LHCN-M2 (cell line): ENCODE data around the gene LSM12. TPM values are rescaled to one million over a fixed set of nuclear protein-coding genes. Genes with fewer than 3 reads are reported as not detected.

Experiments
- DNase-seq: peaks from one replicate; pipeline ENCODE4 v3.0.0-alpha.2; 2012; ENCODE audit warnings: low read depth
- total RNA-seq: library from RNA; depleted of rRNA; stranded (reverse); fragments of >200 nt; gene quantifications from 2 replicates; pipeline ENCODE4 v1.2.3, GENCODE V29; 2014

The LSM12 gene
- total RNA-seq, 1 experiment from 2014 or later = 47.0 TPM

DNA sequence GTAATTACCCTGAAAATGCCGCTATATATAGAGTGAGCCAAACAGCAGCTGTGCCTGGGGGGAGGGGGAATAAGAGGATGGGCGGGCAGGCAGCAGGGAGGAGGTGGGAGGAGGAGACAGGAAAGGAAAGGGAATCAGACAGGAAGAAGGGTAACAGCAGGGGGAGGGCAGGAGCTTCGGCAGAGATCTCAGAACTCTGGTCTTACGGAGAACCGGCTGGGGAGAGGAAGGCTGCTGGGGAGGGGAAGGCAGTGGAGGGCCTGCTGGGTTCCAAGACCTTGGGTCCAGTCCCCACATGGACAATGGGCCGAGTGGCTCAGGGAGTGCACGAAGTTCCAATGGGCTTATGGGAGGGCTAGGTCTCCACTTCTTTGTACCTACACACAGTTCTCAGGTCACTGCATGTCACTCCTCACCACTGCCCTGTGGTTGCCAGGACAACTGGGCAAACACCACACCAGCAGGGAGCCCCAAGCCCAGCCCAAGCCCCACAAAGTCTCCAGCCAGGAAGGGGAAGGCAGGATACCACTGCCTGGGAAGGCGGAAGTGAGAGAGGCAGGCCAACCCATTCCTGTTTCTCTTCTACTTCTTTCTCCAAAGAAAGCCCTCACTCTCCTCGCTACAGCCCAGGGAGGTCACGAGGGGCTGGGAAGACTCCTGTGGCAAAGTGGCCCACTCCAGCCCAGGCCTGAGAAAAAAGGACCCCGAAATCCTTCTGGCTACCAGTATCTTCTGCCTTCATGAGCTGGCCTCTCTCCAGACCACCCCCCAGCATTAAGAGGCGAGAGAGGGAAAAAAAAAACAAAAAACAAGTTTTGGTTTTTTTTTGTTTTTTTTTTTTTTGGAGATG is 29.4 kb upstream of the LSM12 start:
- DNase-seq = peak; percentile 98

DNA sequence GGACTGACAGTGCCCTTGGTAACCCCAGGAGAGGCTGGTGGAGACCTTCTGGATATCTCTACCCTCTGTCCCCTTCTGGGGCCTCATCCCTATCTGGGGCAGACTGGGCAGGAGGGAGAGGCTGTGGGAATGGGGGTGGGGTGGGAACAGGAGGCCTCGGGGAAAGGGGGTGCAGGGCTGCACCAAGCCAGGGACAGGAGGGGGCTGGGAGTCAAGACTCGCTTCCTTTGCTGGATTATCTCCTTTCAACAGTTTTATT is 28.8 kb upstream of the LSM12 start:
- DNase-seq = no peak

DNA sequence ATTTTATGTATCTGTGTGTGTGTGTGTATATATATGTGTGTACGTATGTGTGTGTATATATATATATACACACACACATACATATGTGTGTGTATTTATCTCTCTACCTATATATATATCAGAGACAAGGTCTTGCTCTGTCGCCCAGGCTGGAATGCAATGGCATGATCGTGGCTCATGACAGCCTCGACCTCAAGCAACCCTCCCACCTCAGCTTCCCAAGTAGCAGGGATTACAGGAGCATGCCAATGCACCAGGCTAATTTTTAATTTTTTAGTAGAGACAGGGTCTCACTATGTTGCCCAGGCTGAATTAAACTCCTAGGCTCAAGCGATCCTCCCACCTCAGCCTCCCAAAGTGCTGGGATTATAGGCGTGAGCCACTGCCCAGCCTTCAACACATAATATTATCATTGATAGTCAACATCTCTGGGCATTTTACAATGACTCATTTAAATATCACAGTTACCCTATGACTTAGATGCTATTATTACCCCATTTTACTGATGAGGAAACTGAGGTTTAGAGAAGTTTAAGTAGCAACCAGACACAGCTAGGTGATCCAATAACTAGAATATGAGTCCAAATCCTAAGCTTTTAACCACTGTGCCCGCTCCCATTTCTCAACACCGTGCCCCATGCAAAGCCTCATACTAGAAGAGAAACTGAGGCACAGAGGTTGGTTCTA is 28.4 kb upstream of the LSM12 start:
- peak; percentile 61 for DNase-seq

DNA sequence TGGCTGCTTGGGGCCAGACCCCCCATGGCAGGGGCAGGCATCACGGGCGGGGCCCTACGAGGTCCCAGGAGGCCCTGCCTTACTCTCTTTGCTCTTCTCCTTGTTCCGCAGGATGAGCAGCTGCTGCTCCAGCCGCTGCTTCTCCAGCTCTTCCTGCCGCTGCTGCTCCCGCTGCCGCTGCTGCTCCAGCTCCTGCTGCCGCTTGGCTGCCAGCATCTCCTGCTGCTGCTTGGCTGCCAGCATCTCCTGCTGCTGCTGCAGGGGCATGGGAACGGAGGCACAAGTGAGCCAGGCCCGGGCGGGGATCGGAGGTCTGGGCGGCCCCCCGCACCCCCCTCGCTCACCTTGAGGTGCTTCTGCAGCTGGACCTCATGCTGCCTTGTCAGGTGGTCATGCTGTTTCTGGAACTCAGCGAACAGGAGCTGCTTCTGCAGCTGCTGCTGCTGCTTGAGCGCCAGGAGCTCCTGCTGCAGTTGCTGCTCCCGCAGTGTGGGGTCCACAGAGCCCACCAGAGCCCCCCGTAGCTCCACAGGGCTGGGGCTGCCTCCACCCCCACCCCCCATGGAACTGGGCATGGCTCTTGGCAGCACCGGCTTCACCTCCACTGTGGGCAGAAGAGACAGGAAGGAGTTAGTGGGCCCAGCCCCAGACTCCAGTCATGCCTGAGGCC is 26.9 kb upstream of the LSM12 start:
- DNase-seq = peak; percentile 77

DNA sequence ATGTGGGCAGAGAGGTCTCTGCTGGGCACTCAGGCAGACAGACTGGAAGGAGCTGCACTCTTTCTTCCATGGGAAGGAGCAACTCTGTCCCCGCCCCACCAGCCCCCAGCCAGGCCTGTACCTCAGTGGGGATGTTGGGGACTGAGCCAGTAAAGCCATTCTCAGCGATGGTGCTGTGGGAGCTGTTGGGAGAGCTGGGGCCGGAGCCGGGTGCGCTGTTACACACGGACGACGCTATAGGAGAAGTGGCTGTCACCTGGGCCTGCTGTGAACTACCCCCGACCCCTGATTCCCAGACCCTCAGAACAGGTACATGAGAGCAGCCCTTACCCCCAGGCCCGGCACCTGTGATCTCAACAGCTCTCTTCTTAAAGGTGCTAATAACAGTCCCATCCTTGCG is 25.6 kb upstream of the LSM12 start:
- no peak for DNase-seq

DNA sequence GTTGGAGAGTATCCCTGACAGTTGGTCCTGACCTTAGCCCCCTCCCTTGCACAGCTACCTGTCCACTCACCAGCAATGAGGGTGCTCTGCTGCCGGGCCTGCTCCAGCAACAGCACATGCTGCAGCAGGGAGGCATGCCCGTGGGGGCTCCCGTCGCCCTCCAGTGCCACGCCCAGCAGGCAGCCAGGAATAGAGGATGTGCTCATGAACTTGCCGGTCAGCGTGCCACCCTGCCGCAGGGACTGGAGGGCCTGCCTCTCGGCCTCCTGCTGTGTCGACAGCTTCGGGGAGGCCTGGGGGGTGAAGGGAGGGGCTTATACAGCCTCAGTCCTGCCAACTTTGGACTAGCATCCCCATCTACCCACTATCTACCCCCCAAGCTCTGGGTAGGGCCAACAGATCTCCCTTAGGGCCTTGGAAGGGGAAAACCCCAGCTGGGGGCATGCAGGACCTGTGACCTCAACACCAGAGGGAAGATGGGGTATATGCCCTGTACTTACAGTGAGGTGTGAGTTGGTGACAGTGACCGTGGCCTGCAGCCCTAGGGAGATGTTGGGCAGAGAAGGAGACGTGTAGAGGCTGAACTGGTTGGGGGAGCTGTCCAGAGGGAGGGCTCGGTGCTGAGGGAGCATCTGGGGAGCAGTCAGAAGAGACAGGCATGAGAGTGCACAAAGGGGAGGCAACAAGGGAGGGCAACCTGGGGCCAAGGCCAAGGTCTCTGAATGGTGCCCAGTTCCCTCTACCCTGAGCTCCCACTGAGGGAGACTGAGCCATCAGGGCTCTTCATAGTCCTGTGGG is 24.9 kb upstream of the LSM12 start:
- DNase-seq = no peak

DNA sequence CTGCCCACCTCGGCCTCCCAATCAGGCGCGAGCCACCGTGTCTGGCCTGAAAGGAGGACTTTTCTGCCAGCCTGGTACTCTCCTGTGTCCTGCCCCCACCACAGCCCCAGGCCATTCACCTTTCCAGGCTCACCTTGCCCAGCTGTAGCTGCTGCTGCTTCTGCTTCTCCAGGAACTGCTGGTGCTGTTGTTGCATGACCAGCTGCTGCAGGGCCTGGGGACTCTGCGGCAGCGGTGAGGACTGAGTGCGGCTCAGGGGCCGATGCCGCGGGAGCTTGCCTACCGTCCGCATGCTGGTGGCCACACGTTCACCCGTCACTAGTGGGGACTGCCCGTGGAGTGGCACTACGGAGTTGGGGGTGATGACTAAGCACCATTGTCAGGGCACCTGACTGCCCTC is 21.8 kb upstream of the LSM12 start:
- DNase-seq = no peak

DNA sequence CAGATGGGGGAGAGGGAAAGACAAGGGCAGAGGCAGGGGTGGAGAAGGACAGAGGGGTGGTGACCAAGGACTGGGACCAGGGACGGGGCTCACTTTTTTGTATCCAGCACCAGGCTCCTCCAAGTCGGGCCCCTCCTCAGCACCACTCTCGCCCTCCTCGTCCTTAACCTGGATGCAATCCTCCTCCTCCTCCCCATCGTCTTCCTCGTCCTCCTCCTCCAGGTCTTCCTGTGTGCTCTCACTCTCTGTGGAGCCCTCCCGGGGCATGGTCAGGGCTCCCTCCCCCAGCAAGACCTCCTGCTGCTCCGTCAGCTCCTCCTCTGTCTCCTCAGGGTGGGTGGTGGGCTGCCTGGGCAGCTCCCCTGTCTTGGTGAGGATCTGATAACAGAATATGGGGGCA is 20.8 kb upstream of the LSM12 start:
- DNase-seq = no peak

DNA sequence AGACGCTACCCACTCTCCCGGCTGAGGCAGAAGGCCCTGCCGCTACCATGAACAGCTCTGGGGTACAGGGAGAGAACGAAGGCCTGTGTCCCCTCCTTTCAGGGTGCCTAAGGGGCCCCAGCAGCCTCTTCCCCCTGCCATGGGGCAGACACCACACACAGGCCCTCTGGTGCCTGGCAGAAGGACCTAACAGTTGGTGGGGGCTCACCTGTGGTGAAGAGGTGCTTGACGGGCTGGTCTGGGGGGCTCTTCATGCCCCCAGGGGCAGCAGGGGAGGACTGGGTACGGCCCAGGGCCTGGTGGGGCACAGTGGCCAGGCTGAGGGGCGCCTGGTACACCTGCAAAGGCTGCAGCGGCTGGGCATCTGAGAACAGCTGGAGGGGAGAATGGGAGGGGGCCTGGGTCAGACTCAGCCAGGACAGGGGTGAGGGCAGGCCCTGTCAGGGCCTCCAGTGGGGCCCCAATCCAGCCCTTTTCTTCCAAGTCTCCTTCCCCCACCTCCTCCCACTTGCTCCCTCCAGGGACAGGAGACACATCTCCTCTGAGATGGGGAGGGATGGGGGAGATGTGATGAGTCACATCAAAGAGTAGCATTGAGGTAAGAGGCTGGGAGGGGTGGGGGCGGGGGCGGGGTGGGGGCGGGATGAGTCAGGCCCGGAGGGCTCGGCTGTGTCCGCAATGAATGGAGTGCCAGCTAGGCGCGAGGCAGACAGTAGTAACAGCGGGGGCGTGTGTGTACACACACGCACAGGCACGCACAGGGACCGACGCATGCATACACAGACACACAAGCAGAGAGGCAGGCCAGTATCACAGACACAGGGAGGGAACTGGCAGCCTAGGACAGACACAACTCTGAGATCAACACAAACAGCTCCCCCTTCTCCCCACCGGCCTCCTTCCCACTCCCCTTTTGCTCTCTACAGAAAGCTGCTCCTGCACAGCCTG is 20.2 kb upstream of the LSM12 start:
- DNase-seq = peak; percentile 92

DNA sequence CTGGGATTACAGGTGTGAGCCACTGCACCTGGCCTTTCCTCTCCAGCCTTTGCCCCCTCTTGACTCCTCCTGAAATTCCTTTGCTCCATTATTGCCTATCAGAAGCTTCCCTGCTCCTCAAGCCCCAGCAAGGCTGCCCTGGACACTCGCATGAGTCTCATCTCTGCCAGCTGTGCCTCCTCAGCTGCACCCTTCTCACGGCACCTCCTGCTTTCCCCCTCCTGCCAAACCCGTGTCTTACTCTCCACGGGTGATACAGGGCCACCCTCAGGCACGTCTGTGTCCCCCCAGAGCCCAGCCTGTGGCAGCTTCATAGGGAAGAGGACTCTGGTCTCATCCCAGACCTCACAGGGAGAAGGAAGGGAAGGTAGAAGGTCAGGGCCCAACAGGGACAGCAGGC is 19.4 kb upstream of the LSM12 start:
- DNase-seq = no peak

DNA sequence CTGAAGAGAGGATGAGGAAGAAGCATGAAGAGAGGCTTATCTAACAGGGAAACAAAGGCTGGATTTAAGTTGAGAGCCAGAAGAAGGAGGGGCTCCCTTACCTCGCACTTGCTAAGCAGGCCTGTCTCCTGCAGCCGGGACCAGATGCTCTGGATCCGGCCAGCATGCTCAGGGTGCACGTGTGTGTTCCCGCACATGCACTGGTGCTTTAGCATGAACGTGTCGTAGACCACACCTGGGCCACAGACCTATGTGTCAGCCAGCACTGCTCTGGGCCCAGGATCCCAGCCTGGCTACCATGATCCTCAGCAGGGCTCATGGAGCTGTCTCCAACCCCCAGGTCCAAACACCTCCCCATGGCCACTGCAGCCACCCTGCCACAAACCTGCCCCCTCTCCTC is 18.4 kb upstream of the LSM12 start:
- DNase-seq = no peak

DNA sequence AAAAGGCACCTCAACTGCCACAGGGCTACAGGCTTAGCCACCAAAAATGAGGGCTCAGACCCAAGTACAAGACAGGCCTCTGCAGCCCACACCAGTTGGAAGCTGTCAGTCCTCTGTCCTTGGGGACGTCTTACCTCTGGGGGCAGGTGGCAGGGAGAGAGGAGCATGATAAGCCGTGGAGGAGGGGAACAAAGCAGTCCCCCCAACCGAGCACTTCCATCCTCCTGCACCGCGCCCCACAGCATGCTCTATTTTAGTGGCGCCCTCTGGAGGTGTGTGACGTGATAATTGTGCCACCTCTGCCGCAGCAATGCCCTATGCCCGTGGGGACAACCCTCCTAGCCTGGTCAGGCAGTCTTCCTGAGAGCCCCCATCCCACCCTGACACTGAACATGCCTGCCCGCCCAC is 17.7 kb upstream of the LSM12 start:
- DNase-seq = no peak

DNA sequence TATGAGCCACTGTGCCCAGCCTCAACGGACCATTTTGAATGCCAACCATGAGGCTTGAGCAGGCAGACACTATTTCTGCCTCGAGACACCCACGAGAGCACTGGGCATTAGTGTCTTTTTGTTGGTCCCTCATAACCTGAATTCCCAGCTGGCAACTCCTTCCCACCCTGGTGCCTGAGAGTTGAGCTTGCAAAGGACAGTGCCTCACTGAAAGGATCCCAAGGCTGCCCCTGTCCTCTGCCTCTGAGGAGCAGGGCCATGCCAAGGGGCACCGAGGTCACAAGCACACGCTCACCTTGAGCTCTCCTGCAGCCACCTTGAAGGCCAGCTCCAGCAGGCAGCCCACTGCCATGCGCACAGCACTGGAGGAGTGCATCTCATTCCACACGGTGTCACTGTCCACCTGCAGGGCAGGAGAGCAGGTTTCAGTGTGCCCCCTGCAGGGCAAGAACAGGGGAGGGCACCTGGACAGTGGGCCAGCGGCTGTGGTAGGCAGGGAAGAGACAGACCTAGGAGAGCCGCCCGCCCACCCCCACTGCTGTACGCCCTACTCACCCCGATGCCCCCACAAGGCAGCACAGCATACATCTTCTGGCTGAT is 16.9 kb upstream of the LSM12 start:
- DNase-seq = no peak

DNA sequence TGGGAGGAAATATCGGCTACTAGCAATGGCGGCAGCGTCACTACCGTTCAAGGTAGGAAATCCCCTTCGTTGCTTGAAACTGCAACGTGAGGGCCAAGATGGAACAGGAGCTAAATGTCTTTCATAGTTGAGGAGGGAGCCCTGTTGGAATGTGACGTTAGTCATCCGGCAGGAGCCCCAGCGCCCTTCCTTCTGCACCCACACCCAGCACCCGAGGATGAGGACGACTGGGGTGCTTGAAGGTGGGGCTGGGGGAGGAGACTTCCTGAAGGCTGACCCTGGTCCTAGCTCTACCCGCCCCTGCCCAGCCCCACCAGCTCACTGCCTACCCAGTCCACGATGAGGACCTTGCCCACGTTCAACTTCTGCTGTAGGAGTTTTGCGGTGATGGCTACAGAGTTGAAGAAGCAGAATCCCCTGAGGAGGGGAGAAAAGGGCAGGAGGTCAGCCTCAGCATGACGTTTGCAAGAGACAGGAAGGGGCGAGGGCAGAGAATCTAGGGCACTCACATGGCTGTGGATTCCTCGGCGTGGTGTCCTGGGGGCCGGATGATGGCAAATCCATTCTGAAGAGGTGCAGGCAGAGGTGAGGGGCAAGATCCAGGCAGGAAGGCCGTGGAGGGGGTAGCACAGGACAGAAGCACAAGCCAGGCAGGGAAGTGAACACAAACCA is 15.9 kb upstream of the LSM12 start:
- no peak for DNase-seq

DNA sequence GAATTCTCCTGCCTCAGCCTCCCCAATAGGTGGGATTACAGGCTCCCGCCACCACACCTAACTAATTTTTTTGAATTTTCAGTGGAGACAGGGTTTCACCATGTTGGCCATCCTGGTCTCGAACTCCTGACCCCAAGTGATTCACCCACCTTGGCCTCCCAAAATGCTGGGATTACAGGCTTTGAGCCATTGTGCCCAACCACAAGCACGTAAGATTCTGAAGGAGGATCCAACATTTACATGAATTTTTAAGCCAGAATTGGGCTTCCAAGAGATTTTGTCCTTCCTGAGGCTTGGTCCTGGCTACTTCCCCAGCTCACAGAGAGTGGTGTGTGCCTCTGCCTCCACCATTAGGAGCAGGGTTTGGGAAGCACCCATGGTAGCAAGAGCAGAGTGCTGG is 15.2 kb upstream of the LSM12 start:
- DNase-seq = no peak

DNA sequence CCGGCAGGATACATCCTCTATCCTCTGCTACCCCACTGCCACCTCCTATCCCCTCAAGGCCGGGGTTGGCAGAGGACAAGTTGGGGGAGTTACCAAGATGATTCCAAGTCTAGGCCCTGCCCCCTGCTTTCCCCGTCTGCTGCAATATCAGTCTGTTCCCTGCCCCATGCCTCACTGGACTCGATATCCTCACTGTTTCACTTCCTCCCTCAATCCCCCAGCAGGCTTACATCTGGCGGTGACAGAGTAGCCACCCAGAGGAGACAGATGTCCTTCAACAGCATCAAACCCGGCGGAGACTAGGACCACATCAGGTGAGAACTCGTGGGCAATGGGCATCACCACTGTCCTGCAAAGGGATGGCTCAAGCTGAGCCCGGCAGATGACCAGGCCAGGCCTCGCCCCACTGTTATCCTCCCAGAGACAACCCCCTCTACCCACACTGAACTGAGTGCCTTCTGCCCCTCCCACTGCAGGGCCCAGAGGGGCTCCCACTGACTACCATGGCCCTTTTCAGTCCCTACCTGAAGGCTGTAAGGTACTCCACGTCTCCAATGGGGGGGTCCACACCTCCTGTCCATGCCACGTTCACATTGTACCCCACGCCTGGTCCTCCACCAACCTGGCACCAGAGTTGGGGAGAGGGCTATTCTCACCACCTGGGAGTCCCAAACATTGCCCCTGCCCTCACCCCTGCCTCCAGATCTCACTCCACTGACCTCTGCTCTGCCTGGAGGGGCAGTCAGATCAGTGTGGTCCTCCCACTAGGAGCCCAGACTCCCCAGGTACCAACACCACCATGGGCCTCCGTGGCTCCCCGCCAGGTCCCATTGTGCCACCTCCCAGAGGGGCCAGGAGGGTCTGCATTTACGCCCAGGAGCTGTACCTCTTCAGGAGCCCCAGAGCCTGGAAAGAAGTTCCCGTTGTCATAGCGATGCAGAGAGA is 13.7 kb upstream of the LSM12 start:
- no peak for DNase-seq

DNA sequence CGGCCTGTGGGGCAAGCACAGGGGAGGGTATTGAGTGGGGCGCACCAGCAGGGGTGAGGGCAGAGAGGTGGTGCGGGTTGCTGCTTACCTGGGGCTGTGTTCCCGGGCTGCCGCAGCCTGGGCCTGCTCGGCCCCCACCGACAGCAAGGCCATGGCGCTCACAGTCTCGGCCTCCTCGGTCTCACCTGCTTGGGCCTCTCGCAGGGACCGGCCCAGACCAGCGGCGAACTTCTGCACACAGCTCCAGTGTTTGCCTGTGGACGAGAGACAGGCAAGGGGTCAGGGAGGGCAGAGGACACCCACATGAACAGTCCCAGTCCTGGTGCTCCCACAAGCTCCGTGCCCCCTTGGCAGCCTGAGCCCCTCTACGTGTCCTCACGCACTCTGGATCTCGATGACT is 11.9 kb upstream of the LSM12 start:
- DNase-seq = no peak

DNA sequence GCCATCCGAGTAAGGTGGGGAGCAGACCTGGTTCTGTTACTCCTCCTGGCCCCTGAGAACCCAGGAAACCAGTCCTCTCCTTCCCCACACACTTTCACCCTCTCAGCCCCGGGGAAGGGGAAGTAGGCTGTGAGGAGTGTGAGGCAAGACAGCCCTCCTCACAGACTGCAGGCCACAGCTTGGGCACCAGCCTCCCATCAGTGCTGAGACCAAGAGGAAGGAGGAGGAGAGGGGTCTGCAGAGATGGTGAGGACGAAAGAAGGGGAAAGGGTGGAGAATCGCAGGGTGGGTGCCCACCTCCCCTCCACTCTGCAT is 11.1 kb upstream of the LSM12 start:
- no peak for DNase-seq
